Omental fat pad (tissue), 4 donors: ENCODE results near the gene TRABD2A. TPM values are rescaled to one million over a fixed set of nuclear protein-coding genes. Genes with fewer than 3 reads are reported as not detected.

Source experiments
- ATAC-seq: fragments of 150-250 bp; one replicate; pipeline ENCODE4 v1.9.1; 2016; ENCODE audit warnings: mild to moderate bottlenecking, moderate library complexity; ENCODE audit not compliant: low FRiP score
- DNase-seq: peaks from one replicate; pipeline ENCODE4 v3.0.0-alpha.2; 2019; ENCODE audit warnings: low spot score
- total RNA-seq, 4 donors: library from RNA; depleted of rRNA; stranded (reverse); fragments of >200 nt; gene quantifications; one replicate each; pipeline ENCODE4 v1.1.0, GENCODE V29; 2016
- TF ChIP-seq, protein P1 (sequence below), 3 donors: fragments of 450-650 bp; IDR thresholded peaks; one replicate each; pipeline ENCODE4 v1.5.1; 2016 to 2017; ENCODE audit warnings: antibody characterized with exemption in 3 of 3, mild to moderate bottlenecking in 3 of 3, moderate library complexity in 2 of 3

The TRABD2A gene
- total RNA-seq, 4 donors from 2014 or later: 5.3 to 9.0 (median 6.4) TPM

DNA sequence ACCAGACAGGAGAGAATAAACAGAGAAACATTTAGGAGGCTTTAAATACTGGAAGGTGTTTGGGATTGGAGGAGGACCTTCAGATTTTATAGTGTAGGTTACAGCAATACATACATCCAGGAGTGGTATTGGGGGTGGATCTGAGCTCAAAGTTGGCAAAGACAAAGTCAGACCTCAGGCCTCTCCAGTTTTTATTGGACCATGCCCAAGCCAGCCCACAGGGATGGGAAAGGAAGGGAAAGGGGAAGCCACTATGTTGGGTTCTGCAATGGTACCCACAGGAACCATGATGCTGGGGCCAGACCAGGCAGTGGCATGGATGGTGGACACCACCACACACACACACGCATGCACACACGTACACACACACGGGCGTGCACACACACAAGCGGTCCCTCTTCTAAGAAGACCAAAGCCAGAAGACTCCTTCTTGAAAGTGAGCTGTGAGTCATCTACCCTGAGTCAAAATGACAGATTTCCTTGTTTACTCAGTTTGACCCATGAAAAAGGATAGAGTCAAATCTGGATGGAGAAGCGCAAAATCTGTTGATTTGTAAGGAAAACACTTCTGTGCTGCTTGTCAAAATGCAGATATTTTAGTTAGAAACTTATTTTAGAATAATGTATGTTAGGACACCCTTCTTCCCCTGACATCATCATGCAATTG is 87.9 kb downstream of the TRABD2A start:
- TF ChIP-seq, protein P1, sequence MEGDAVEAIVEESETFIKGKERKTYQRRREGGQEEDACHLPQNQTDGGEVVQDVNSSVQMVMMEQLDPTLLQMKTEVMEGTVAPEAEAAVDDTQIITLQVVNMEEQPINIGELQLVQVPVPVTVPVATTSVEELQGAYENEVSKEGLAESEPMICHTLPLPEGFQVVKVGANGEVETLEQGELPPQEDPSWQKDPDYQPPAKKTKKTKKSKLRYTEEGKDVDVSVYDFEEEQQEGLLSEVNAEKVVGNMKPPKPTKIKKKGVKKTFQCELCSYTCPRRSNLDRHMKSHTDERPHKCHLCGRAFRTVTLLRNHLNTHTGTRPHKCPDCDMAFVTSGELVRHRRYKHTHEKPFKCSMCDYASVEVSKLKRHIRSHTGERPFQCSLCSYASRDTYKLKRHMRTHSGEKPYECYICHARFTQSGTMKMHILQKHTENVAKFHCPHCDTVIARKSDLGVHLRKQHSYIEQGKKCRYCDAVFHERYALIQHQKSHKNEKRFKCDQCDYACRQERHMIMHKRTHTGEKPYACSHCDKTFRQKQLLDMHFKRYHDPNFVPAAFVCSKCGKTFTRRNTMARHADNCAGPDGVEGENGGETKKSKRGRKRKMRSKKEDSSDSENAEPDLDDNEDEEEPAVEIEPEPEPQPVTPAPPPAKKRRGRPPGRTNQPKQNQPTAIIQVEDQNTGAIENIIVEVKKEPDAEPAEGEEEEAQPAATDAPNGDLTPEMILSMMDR (IDR thresholded peaks at IDR 0.05): no peak
- ATAC-seq (no peak), DNase-seq (no peak)

DNA sequence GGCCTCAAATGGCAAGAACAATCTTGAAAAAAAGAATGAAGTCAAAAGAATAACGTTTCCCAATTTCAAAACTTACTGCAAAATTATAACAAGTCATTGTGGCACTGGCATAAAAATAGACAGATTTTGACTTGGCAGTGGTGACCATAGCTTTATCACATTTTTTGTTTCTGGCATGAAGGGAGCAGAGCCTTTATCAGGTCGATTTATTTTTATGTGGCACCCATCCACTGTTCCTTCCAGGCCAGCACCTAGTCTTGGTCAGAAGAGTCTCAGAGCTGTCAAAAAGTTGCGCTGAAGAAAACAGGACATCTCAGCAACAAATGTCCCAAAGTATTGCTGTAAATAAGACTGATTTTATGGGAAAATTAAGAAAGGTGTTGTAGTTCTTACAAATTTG is 92.4 kb downstream of the TRABD2A start:
- TF ChIP-seq, protein P1 (IDR thresholded peaks at IDR 0.05): no peak
- DNase-seq: no peak
- ATAC-seq: no peak

DNA sequence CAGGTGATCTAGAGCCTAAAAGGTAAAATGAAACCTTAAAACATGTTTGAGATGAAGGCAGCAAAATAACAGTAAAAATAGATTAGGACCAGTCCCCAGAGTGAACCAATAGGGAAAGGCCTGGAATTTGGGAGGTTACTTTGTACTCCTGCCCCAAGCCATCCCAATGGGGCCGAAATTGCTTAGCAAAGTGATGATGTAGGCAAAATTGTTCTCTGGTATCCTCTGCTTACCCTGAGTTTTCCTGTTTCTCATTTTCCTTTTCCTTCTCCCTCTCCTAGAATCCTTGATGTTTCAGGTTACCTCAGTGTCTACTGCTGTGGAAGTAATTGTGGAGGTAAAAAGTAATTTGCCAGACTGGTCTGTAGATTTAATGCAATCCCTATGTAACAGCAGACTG is 92.9 kb downstream of the TRABD2A start:
- TF ChIP-seq, protein P1 (IDR thresholded peaks at IDR 0.05): no peak

DNA sequence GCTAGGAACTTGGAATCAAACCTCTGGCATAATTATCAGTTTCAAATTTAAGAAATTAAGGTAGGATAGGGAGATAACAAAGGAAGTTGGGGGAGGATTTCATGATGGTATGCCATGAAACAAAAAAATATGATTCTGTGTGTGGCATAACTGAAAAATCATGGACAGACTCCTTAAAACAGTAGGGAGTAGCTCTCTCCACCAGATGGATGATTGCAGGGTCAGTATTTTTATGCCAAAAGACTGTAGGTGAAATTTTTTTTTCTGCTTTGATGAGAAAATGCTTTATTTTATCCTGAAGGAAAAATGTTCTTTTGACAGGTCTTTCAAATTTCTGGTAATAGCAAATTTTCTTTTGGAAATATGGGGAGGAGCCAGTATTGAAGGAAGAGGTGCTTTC is 94.3 kb downstream of the TRABD2A start:
- ATAC-seq: no peak
- no peak for DNase-seq
- TF ChIP-seq, protein P1 (IDR thresholded peaks at IDR 0.05): no peak

More for the DNA sequence above, 92.9 kb downstream of the TRABD2A start:
- no peak for DNase-seq
- ATAC-seq: no peak

DNA sequence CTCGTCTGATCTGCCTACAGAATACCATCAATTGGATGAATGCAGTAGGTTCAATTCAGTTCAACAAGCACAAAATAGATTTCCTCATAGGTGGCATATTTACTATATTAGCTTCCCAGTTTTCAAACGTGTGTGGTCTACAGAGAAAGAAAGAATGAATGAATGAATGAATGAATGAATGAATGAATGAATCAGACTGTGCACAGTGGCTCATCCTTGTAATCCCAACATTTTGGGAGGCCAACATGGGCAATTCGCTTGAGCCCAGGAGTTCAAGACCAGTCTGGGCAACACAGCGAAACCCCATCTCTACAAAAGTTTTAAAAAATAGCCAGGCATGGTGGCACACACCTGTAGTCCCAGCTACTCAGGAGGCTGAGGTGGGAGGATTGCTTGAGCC is 94.9 kb downstream of the TRABD2A start:
- DNase-seq (no peak), ATAC-seq (no peak)
- TF ChIP-seq, protein P1 (IDR thresholded peaks at IDR 0.05): no peak

DNA sequence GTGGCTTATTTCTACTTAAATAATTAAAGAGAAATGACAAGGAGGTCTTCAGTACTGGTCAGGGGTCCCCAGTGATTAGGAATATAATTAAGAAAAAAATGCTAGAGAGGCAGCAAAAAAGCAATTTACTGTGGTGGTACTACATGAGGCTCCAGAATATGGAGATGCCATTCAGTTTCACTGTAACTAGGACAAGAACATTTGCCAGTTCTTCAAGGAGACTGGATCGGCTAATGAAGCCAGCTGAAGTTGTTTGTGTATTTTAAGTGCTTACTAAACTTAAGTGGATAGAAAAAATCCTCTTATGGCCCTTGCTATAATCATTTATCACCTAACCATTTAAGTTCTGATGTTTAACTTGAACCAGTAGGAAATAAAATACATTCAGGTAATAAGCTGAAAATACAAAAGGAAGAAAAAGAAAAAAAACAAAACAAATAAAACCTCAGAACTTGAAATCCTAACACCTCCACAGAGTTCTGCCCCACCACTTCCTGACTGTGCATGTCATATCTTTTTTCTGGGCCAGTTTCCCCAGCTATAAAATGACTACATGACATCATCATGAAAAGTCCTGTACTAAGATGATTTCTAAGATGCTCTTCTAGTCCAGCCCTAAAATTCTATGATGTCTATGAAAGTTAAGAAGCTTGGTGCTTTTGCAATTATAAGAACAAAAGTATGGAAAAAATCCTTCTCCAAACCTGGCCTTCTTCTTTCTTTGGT is 98.0 kb downstream of the TRABD2A start:
- TF ChIP-seq, protein P1 (IDR thresholded peaks at IDR 0.05): no peak
- DNase-seq (no peak), ATAC-seq (no peak)
